ENCODE data around the gene IL1RAPL1.

IL1RAPL1 gene

DNA sequence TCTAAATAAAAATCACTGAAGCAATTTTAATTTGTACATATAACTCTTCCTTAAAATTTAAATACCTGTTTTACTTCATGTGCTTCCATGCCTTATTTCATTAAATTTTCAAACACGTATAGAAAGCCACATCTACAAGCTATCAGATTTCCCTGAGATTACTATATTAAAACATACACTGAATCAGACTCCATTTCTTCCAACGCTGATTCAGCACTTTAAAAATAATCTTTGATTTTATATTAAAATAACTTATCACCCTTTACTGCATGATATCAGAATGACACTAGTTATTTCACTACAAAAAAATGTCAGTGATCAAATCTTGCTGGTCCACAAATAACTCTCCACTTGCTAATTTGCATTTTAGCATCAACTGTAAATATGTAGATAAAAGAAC is 550.8 kb downstream of the IL1RAPL1 start:
- no peak for DNase-seq

- DNase-seq = no peak
These were observed 556.1 kb downstream of the IL1RAPL1 start for GRCh38 chrX:29143356-29143755.

DNA sequence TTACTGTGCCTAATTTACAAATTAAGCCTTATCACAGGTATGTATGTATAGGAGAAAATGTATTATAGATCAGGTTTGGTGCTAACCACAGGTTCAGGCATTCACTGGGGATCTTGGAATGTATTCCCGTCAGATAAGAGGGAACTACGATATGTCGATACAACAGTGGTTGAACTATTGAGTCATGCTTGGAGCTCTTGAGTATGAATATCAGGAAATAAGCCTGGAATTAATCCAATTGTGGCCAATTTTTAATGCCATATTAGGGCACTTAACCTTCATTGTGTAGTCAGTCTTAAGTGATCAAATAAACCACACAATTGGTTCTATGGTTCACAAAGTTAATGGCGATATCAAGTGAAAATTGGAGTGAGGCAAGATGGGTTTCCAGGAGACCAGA is 556.5 kb downstream of the IL1RAPL1 start:
- no peak for DNase-seq

DNA sequence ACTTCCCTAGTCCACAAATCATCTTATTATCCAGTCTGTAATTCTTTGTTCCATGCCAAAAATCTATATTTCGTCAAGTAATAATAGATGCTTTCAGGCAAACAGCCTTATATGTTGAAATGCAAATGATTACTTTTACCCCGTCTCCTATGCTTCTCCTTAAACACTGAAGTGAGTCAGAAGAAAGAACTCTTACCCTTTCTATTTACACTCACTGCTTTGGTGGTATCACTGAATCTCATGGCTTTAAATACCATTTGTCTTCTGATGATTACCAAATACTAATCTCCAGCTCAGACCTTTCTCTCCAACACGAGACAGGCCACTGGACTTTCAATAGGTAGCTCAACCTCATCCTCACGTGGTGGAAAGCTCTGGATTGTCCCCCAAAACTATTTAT is 558.1 kb downstream of the IL1RAPL1 start:
- DNase-seq = no peak

GRCh38 chrX:29148511-29148910 is 561.3 kb downstream of the IL1RAPL1 start:
- DNase-seq = no peak

DNA sequence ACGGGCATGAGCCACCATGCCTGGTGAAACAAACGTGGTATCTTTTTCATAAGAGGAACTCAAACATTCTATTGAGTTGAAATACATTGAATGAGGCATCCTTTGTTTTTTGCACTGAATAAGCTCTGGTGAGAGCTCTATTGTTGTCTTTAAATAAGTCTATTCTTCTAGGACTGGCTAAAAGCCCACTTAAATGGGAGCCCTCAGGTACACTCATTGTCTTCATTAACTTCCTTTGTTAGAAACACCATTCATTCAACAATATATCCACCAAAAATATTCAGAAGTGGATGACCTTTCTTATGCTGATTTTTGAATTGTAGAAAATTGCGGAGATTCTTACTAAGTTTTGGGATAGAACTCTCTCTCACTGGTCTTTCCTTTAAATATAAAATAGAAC is 568.0 kb downstream of the IL1RAPL1 start:
- no peak for DNase-seq

DNA sequence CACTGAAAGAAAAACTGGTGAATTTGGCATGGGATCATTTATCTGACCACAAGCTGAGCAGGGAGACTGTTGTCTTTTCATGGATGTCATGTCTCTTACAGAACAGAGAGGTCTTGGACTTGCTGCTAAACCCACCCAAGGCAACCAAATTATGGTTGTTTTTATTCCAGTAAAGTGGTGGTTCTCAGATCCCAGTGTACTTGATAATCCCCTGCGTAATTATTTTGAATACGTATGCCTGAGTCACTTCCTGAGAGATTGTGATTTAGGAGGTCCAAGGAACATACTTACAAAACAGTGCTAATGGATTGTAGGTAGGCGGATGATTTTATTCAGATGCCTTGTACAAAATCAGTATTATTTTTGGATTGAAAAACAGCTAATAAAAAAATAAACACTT is 585.6 kb downstream of the IL1RAPL1 start:
- DNase-seq = no peak

DNA sequence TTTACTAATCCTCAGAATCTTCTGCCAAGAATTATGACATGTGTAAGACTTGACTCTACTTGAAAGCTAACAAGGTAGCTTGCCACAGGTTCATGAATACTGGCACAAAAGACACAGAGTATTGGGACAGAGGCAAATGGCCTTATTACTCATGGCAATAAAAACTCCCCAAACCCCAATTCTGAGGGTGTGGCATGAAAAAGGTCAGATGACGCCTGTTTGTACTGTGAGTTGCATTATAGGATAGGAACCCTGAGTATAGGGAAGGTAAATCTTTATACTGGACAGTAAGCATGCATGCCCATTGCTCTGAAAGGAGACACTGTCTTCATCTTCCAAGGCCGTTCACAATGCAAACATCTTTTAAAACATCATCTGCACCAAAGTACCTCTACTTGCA is 600.0 kb downstream of the IL1RAPL1 start:
- no peak for DNase-seq

DNA sequence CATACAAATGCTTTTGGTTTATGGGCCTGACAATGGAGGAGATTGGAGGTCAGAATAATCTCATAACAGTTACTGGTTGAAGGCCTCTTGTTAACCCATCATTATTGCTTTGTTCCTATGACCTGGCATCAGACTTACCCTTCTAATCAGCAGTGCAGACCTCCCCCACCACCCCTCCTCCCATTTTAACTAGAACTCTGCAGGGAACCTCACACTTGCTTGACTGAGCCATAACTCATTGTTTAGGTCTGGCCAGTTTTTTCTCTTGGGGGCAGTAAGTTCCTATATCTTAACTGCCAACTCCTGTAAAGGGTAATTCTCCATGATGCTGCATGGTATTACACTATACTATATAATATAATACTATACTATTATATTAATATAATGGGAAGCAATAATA is 609.3 kb downstream of the IL1RAPL1 start:
- no peak for DNase-seq

DNA sequence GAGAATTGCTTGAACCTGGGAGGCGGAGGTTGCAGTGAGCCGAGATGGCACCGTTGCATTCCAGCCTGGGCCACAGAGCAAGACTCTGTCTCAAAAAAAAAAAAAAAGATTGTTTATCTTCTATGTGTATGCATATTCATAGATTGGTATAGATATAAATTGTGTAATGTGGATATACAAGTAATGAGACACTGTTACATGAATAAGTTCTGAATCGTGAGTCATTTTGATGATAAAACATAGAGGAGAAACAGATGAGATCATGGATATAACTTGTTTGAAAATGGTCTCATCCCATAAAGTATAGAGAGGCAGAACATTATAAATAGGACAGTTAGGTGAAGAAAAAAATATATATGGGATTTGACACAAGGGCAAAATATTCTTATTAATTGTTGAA is 628.0 kb downstream of the IL1RAPL1 start:
- DNase-seq = no peak

DNA sequence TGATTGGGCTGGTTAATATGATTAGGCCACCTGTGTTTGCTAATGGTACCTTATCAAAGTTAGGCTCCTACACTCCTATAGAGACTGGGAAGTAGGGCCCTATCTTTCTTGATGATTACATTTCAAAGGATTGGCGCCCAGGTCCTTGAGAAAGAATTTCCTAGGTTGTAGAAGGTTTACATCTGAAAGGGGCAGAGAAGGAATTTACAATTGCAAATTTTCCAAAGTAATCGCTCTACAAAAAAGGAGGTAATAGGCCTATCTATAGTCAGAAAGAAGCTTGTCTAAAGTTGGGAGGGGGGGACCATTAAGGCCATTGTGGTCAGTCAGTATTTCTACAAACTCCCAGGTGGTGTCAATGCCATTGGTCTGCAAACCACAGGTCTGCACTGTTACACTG is 638.4 kb downstream of the IL1RAPL1 start:
- no peak for DNase-seq

- no peak for DNase-seq
These were observed 642.6 kb downstream of the IL1RAPL1 start for GRCh38 chrX:29229802-29230201.

DNA sequence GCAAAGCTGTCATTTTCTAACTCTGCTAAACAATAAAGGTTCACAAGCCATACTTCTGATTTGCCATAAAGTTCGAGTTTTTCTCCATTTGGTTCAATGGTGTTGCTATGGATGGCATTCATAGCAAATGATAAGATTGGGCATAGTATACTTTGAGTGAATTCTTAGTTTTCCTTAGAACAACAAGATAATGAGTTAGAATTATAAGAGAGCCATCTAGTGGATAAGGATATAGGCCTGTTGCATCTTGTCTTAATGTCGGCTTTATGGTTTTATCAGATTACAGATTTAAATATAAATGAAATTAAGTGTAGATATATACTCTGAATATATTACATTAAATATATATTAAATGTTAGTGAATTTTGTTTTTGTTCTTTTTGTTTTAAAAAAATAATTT is 644.6 kb downstream of the IL1RAPL1 start:
- peak in 1 of 2 experiments; percentile 15 for DNase-seq

GRCh38 chrX:29233592-29234183 is 646.4 kb downstream of the IL1RAPL1 start:
- no peak for DNase-seq

- no peak for DNase-seq
These were observed 650.7 kb downstream of the IL1RAPL1 start for GRCh38 chrX:29237972-29238371.

GRCh38 chrX:29241809-29242208 is 654.6 kb downstream of the IL1RAPL1 start:
- no peak for DNase-seq

DNA sequence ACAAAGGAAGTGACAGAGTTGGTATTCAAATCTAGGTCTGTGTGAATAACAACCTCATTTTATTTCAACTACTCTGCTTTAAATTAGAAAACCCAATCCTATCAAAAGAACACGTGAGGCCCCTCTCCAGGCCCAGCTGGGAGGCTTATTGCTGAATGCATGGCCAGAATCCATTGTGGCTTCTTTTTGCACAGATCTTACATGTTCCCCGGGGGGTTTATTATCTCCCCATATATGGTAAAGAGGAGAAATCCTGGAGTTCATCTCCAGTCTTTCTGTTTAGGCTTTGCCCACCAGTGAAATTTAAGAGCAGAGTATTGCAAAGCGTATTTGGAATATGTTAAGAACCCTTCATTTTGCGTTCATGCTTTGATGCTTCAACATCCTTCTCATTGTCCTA is 655.6 kb downstream of the IL1RAPL1 start:
- no peak for DNase-seq

- DNase-seq = no peak
These were observed 656.7 kb downstream of the IL1RAPL1 start for GRCh38 chrX:29243942-29244341.

DNA sequence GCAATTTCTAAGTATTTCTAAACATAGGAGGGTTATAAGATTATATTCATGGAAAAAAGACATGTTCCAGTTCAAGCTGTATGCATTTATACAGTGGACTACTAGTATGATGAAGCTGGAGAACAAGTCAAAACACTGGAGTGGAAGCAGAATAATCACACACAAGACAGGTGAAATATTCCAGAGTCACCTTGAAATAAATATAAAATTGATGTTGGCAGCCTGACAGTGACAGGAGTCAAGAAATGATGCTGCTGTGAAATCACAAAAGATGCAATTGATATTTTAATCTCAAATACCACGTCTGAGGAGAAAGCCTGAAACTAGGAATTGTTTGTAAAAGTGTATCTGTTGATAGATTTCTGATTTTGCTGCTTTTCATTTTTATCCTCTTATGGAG is 667.3 kb downstream of the IL1RAPL1 start:
- no peak for DNase-seq

DNA sequence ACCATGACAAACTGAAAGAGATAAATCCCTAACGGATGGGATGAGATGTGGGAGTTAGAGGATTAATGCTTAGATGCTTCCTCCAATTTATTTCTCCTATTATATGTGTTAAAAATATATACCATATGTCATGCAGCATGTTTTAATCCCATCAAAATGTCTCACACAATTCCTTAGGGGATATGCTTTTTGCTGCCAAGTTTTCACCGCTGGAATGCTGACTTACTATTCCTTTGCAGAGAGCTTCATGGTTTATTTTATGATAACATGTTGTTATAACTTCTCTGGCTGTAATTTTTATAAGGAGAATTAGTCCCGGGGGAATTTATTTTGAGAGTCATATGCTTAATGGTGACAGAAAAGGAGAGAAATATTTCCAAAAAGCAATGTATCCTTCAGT is 670.3 kb downstream of the IL1RAPL1 start:
- no peak for DNase-seq

DNA sequence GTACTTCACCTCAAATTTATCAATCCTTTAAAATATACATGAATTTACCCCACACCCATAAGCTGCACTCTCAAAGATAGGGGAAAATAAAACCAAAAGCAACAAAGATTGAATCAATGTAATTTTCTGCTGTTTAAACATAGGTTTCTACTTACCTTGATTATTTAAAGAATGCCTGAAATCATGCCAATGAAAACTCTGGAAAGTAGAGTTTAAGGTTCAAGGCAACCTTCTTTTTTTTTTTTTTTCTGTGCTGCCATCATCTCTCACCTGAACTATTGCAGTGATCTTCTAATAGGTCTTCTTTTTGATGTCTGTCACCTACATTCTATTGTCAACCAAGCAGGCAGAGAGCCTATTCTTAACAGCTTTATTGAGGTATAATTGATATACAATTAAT is 682.1 kb downstream of the IL1RAPL1 start:
- no peak for DNase-seq

- DNase-seq = no peak
These were observed 687.3 kb downstream of the IL1RAPL1 start for GRCh38 chrX:29274517-29274916.

DNA sequence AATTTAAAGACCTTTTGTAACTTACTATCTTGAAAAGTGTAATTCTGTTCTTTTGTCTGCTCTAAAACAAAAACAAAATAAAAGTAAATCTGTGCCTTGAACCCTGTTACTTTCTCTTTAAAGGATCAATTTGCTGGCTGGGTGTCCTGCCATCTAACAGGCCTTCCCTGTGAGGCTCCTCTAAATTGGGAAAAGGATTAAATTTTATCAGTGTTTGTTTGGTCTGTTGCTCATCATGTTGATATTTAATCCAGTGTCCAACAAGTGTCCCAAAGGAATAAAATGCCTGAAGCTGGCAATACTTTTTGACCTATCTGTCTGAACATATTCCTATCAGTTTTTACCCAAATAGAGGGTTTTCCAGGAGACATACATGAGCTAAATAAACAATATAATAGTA is 688.7 kb downstream of the IL1RAPL1 start:
- no peak for DNase-seq

- no peak for DNase-seq
These were observed 694.0 kb downstream of the IL1RAPL1 start for GRCh38 chrX:29281078-29281742.

GRCh38 chrX:29285664-29286063 is 698.4 kb downstream of the IL1RAPL1 start:
- DNase-seq = no peak
